Stimulated activated CD4-positive, alpha-beta T cell treated with anti-CD3 and anti-CD28 coated beads, Interleukin-1b, Interleukin-23, amount 100 ng/mL, for 4 hours (primary cell): ENCODE results near the gene RPL19.

ENCODE experiments used
- DNase-seq, 2 donors: peaks; one replicate each; pipeline ENCODE4 v3.0.0-alpha.2; 2020; ENCODE audit warnings: low read depth in 2 of 2

The RPL19 gene

GRCh38 chr17:39173080-39173479 is 27.0 kb upstream of the RPL19 start:
- no peak for DNase-seq

GRCh38 chr17:39173526-39174274 is 26.4 kb upstream of the RPL19 start:
- no peak for DNase-seq

GRCh38 chr17:39174920-39175694 is 25.0 kb upstream of the RPL19 start:
- peak; percentile 69 for DNase-seq

GRCh38 chr17:39175695-39176093 is 24.4 kb upstream of the RPL19 start:
- DNase-seq, result no peak

GRCh38 chr17:39177256-39177655 is 22.8 kb upstream of the RPL19 start:
- no peak for DNase-seq

- no peak for DNase-seq
Observed at GRCh38 chr17:39178536-39178935, 21.5 kb upstream of the RPL19 start.

GRCh38 chr17:39181303-39181702 is 18.8 kb upstream of the RPL19 start:
- DNase-seq, result no peak

GRCh38 chr17:39183045-39183444 is 17.0 kb upstream of the RPL19 start:
- DNase-seq, result no peak

- no peak for DNase-seq
Observed at GRCh38 chr17:39183720-39184119, 16.4 kb upstream of the RPL19 start.

GRCh38 chr17:39186481-39187002 is 13.5 kb upstream of the RPL19 start:
- DNase-seq, result no peak

- no peak for DNase-seq
Observed at GRCh38 chr17:39187152-39187830, 12.8 kb upstream of the RPL19 start.

GRCh38 chr17:39191750-39192510 is 8.2 kb upstream of the RPL19 start:
- DNase-seq, result no peak

- no peak for DNase-seq
Observed at GRCh38 chr17:39192901-39193300, 7.2 kb upstream of the RPL19 start.

- no peak for DNase-seq
Observed at GRCh38 chr17:39193346-39193745, 6.7 kb upstream of the RPL19 start.

GRCh38 chr17:39194089-39194984 is 5.7 kb upstream of the RPL19 start:
- DNase-seq, result no peak

GRCh38 chr17:39194985-39195524 is 5.0 kb upstream of the RPL19 start:
- DNase-seq, result no peak

GRCh38 chr17:39195568-39196160 is 4.4 kb upstream of the RPL19 start:
- no peak for DNase-seq

- DNase-seq, result no peak
Observed at GRCh38 chr17:39196241-39196807, 3.8 kb upstream of the RPL19 start.

- DNase-seq, result no peak
Observed at GRCh38 chr17:39196808-39197291, 3.2 kb upstream of the RPL19 start.
